ENCODE results near the gene TOMM34.

DNA sequence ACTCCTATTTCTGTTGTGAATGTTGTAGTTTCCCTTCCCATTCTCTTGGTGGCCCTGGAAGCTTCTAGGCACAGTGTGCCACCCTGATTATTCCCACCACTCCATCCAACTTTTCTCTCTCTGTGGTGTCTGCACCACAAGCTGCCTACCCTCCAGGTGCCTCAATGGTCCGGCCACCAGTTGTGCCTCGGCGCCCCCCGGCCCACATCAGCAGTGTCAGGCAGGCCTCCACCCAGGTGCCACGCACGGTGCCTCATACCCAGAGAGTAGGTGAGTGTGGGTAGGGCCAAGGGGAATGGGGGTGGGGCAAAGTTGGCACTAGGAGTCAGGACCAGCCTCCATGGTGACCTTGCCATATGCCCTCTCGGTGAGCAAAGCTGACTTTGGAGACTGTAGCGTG lies 27.3 kb downstream of the TOMM34 start:
- TF ChIP-seq, protein P1, sequence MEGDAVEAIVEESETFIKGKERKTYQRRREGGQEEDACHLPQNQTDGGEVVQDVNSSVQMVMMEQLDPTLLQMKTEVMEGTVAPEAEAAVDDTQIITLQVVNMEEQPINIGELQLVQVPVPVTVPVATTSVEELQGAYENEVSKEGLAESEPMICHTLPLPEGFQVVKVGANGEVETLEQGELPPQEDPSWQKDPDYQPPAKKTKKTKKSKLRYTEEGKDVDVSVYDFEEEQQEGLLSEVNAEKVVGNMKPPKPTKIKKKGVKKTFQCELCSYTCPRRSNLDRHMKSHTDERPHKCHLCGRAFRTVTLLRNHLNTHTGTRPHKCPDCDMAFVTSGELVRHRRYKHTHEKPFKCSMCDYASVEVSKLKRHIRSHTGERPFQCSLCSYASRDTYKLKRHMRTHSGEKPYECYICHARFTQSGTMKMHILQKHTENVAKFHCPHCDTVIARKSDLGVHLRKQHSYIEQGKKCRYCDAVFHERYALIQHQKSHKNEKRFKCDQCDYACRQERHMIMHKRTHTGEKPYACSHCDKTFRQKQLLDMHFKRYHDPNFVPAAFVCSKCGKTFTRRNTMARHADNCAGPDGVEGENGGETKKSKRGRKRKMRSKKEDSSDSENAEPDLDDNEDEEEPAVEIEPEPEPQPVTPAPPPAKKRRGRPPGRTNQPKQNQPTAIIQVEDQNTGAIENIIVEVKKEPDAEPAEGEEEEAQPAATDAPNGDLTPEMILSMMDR (IDR thresholded peaks at IDR 0.05) = no peak
- TF ChIP-seq POLR2A (IDR thresholded peaks at IDR 0.05) = no peak
- TF ChIP-seq POLR2AphosphoS5 (IDR thresholded peaks at IDR 0.05; ENCODE audit: insufficient read depth in 1 of 2, low read depth in 1 of 2) = no peak
